GM21515 (cell line): ENCODE results near the gene CCDC137.
"Not testable (repeated sequence)": the region's sequence is repeated elsewhere in the genome, so short reads cannot be mapped to it uniquely, and the experiment has no call there.

Source experiments
- ATAC-seq: cut with Tn5 transposase; IDR thresholded peaks from one replicate; pipeline ENCODE4 v1.9.1; 2021; ENCODE audit not compliant: unreplicated experiment

The CCDC137 gene

GRCh38 chr17:81650951-81651350 is 15.6 kb upstream of the CCDC137 start:
- no peak for ATAC-seq

GRCh38 chr17:81651692-81652091 is 14.8 kb upstream of the CCDC137 start:
- ATAC-seq, result no peak

- ATAC-seq, result no peak
Observed at GRCh38 chr17:81652906-81653771, 13.4 kb upstream of the CCDC137 start.

- no peak for ATAC-seq
Observed at GRCh38 chr17:81655378-81656117, 11.0 kb upstream of the CCDC137 start.

GRCh38 chr17:81656118-81656743 is 10.3 kb upstream of the CCDC137 start, which contains the start of gene PDE6G:
PDE6G (minus strand) TSS chr17:81656542; CDS start chr17:81653305, 3,237 bp downstream.
- ATAC-seq, result no peak

GRCh38 chr17:81656835-81657234 is 9.7 kb upstream of the CCDC137 start:
- no peak for ATAC-seq

GRCh38 chr17:81659038-81659437 is 7.5 kb upstream of the CCDC137 start:
- no peak for ATAC-seq

- no peak for ATAC-seq
Observed at GRCh38 chr17:81660441-81660840, 6.1 kb upstream of the CCDC137 start.

- ATAC-seq, result no peak
Observed at GRCh38 chr17:81662002-81662401, 4.5 kb upstream of the CCDC137 start.

GRCh38 chr17:81664051-81664470 is 2.5 kb upstream of the CCDC137 start:
- ATAC-seq, result no peak

- peak; percentile 7 for ATAC-seq
Observed at GRCh38 chr17:81665205-81666091, 1.1 kb upstream of the CCDC137 start.

- ATAC-seq, result no peak
Observed at GRCh38 chr17:81666092-81666341, 520 bp upstream of the CCDC137 start.

- no peak for ATAC-seq
Observed at GRCh38 chr17:81667754-81668153, 1.2 kb downstream of the CCDC137 start.

- ATAC-seq, result no peak
Observed at GRCh38 chr17:81672504-81672903, 6.0 kb downstream of the CCDC137 start.

GRCh38 chr17:81672954-81673353 is 6.4 kb downstream of the CCDC137 start:
- no peak for ATAC-seq

GRCh38 chr17:81673561-81674258 is 7.2 kb downstream of the CCDC137 start:
- ATAC-seq, result no peak

GRCh38 chr17:81675515-81676221 is 9.1 kb downstream of the CCDC137 start:
- ATAC-seq, result not testable (repeated sequence)

GRCh38 chr17:81676906-81677305 is 10.4 kb downstream of the CCDC137 start:
- ATAC-seq, result no peak

- no peak for ATAC-seq
Observed at GRCh38 chr17:81680150-81680549, 13.6 kb downstream of the CCDC137 start.

- ATAC-seq, result no peak
Observed at GRCh38 chr17:81681672-81682071, 15.1 kb downstream of the CCDC137 start.
